ENCODE measurements around the gene TENM4.

TENM4 gene

GRCh38 chr11:79418241-79418640, 22.6 kb downstream of the TENM4 start:
- no peak for DNase-seq

GRCh38 chr11:79417069-79417920, 23.5 kb downstream of the TENM4 start:
- no peak for DNase-seq

- no peak for DNase-seq
These were observed 24.9 kb downstream of the TENM4 start for GRCh38 chr11:79415912-79416311.

GRCh38 chr11:79415411-79415810, 25.4 kb downstream of the TENM4 start:
- DNase-seq, result no peak

- DNase-seq, result no peak
These were observed 26.0 kb downstream of the TENM4 start for GRCh38 chr11:79414644-79415317.

- no peak for DNase-seq
These were observed 26.8 kb downstream of the TENM4 start for GRCh38 chr11:79414041-79414440.

- DNase-seq, result peak; percentile 32
These were observed 27.6 kb downstream of the TENM4 start for GRCh38 chr11:79413268-79413667.

GRCh38 chr11:79412761-79413160, 28.1 kb downstream of the TENM4 start:
- no peak for DNase-seq

- no peak for DNase-seq
These were observed 31.5 kb downstream of the TENM4 start for GRCh38 chr11:79409330-79409729.

- no peak for DNase-seq
These were observed 34.5 kb downstream of the TENM4 start for GRCh38 chr11:79406376-79406775.

- DNase-seq, result no peak
These were observed 36.0 kb downstream of the TENM4 start for GRCh38 chr11:79404806-79405205.

- DNase-seq, result no peak
These were observed 36.5 kb downstream of the TENM4 start for GRCh38 chr11:79404325-79404724.

GRCh38 chr11:79403839-79404238, 37.0 kb downstream of the TENM4 start:
- no peak for DNase-seq

GRCh38 chr11:79402912-79403311, 37.9 kb downstream of the TENM4 start:
- no peak for DNase-seq

- no peak for DNase-seq
These were observed 40.0 kb downstream of the TENM4 start for GRCh38 chr11:79400717-79401330.

GRCh38 chr11:79400206-79400605, 40.6 kb downstream of the TENM4 start:
- DNase-seq, result no peak

- DNase-seq, result no peak
These were observed 43.6 kb downstream of the TENM4 start for GRCh38 chr11:79397252-79397651.

GRCh38 chr11:79396674-79397073, 44.2 kb downstream of the TENM4 start:
- DNase-seq, result no peak

GRCh38 chr11:79396001-79396400, 44.8 kb downstream of the TENM4 start:
- no peak for DNase-seq

GRCh38 chr11:79393362-79394043, 47.3 kb downstream of the TENM4 start:
- no peak for DNase-seq

GRCh38 chr11:79392161-79392560, 48.7 kb downstream of the TENM4 start:
- no peak for DNase-seq

GRCh38 chr11:79390923-79391322, 49.9 kb downstream of the TENM4 start:
- DNase-seq, result no peak

- DNase-seq, result no peak
These were observed 50.4 kb downstream of the TENM4 start for GRCh38 chr11:79390477-79390876.

Measured in right kidney (tissue), 1 donor.